A549 (cell line): ENCODE measurements around the gene PDZK1IP1.

Source experiments
- EP300 ChIP-seq, 2 experiments: fragments of >200 bp; sonication (Bioruptor Twin); formaldehyde crosslinking; IDR thresholded peaks; 2 replicates in 1 of 2; 3 replicates in 1 of 2; pipeline ENCODE4 v1.6.1; 2016 to 2017
- ESRRA ChIP-seq: fragments of 150-350 bp; IDR thresholded peaks from 2 replicates; pipeline ENCODE4 v1.6.1; 2014; ENCODE audit warnings: mild to moderate bottlenecking, low read length, borderline replicate concordance
- HOXA7 ChIP-seq: fragments of 250-450 bp; sonication (Bioruptor Pico); IDR thresholded peaks from 2 replicates; pipeline ENCODE4 v1.5.0; 2020; ENCODE audit warnings: mild to moderate bottlenecking, moderate library complexity
- POLR2A ChIP-seq: IDR thresholded peaks from 2 replicates; pipeline ENCODE4 v1.6.1; 2012; ENCODE audit warnings: mild to moderate bottlenecking, low read length
- TF ChIP-seq, protein P1 (sequence below): fragments of >200 bp; sonication (Bioruptor Twin); formaldehyde crosslinking; IDR thresholded peaks from 3 replicates; pipeline ENCODE4 v1.5.1; 2016
- TF ChIP-seq, protein P2 (sequence below): fragments of 200-600 bp; sonication (generic); IDR thresholded peaks from 2 replicates; pipeline ENCODE4 v1.6.1; 2016; ENCODE audit warnings: antibody characterized with exemption, mild to moderate bottlenecking, moderate library complexity

DNA sequence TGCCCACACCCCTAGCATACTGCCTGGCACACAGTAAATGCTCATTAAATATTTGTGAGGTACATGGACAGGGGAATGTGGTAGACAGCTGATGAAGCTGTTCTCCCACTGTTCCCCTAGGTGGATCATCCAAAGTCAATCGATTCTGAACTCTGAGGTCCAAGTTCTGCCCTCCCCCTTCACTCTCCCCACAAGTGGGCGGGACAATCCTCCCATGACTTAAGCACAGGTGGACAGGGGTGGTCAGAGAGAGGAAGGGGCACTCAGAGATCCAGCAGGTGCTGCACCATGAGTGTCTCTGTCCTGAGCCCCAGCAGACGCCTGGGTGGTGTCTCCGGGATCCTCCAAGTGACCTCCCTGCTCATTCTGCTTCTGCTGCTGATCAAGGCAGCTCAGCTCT is 52.6 kb downstream of the PDZK1IP1 start, which contains the start of gene CYP4A22:
- TF ChIP-seq, protein P1, sequence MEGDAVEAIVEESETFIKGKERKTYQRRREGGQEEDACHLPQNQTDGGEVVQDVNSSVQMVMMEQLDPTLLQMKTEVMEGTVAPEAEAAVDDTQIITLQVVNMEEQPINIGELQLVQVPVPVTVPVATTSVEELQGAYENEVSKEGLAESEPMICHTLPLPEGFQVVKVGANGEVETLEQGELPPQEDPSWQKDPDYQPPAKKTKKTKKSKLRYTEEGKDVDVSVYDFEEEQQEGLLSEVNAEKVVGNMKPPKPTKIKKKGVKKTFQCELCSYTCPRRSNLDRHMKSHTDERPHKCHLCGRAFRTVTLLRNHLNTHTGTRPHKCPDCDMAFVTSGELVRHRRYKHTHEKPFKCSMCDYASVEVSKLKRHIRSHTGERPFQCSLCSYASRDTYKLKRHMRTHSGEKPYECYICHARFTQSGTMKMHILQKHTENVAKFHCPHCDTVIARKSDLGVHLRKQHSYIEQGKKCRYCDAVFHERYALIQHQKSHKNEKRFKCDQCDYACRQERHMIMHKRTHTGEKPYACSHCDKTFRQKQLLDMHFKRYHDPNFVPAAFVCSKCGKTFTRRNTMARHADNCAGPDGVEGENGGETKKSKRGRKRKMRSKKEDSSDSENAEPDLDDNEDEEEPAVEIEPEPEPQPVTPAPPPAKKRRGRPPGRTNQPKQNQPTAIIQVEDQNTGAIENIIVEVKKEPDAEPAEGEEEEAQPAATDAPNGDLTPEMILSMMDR = no peak
- no peak for TF ChIP-seq EP300 (IDR thresholded peaks at IDR 0.05)
- TF ChIP-seq HOXA7 (CRISPR knock-in tag) = no peak
- TF ChIP-seq, protein P2, sequence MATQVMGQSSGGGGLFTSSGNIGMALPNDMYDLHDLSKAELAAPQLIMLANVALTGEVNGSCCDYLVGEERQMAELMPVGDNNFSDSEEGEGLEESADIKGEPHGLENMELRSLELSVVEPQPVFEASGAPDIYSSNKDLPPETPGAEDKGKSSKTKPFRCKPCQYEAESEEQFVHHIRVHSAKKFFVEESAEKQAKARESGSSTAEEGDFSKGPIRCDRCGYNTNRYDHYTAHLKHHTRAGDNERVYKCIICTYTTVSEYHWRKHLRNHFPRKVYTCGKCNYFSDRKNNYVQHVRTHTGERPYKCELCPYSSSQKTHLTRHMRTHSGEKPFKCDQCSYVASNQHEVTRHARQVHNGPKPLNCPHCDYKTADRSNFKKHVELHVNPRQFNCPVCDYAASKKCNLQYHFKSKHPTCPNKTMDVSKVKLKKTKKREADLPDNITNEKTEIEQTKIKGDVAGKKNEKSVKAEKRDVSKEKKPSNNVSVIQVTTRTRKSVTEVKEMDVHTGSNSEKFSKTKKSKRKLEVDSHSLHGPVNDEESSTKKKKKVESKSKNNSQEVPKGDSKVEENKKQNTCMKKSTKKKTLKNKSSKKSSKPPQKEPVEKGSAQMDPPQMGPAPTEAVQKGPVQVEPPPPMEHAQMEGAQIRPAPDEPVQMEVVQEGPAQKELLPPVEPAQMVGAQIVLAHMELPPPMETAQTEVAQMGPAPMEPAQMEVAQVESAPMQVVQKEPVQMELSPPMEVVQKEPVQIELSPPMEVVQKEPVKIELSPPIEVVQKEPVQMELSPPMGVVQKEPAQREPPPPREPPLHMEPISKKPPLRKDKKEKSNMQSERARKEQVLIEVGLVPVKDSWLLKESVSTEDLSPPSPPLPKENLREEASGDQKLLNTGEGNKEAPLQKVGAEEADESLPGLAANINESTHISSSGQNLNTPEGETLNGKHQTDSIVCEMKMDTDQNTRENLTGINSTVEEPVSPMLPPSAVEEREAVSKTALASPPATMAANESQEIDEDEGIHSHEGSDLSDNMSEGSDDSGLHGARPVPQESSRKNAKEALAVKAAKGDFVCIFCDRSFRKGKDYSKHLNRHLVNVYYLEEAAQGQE = no peak
- TF ChIP-seq ESRRA = no peak
- TF ChIP-seq POLR2A = no peak
